Natural killer cell treated with Interleukin-12 subunit alpha and Interleukin-12 subunit beta and Interleukin-15 and Interleukin-18, amount 100 ng/mL, for 72 hours (primary cell): ENCODE data around the gene PTPRT. TPM values are rescaled to one million over a fixed set of nuclear protein-coding genes. Genes with fewer than 3 reads are reported as not detected.

Experiments
- ATAC-seq, 2 donors: fragments of 150-1000 bp; cut with Tn5 transposase in 1 of 2; sonication (Bioruptor Pico), chemical (Tn5 transposase) in 1 of 2; 2 replicates each; pipeline ENCODE4 v1.10.0; 2021
- DNase-seq: peaks from one replicate; pipeline ENCODE4 v3.0.0; 2022; ENCODE audit warnings: low spot score
- H3K27ac Mint-ChIP-seq, 2 donors: 1 replicate in 1 of 2; 2 replicates in 1 of 2; pipeline ENCODE4 v1.8.0; 2022; ENCODE audit warnings: mixed read lengths in 2 of 2, mild to moderate bottlenecking in 1 of 2, moderate library complexity in 1 of 2
- H3K27me3 Mint-ChIP-seq, 2 donors: 1 replicate in 1 of 2; 2 replicates in 1 of 2; pipeline ENCODE4 v1.8.0; 2022; ENCODE audit warnings: mixed read lengths in 2 of 2
- H3K36me3 Mint-ChIP-seq: one replicate; pipeline ENCODE4 v1.8.0; 2022; ENCODE audit warnings: mixed read lengths
- H3K4me1 Mint-ChIP-seq, 2 donors: 1 replicate in 1 of 2; 2 replicates in 1 of 2; pipeline ENCODE4 v1.8.0; 2022; ENCODE audit warnings: low read depth in 2 of 2, mixed read lengths in 2 of 2, mild to moderate bottlenecking in 1 of 2
- H3K4me3 Mint-ChIP-seq: one replicate; pipeline ENCODE4 v1.8.0; 2022; ENCODE audit warnings: mixed read lengths
- H3K9me3 Mint-ChIP-seq: 2 replicates; pipeline ENCODE4 v1.8.0; 2022; ENCODE audit warnings: mixed read lengths
- total RNA-seq, 2 donors: library from RNA; stranded (reverse); gene quantifications; one replicate each; pipeline ENCODE4 v1.2.3, GENCODE V29; 2022

PTPRT gene
- total RNA-seq, 2 donors from 2014 or later = not detected

DNA sequence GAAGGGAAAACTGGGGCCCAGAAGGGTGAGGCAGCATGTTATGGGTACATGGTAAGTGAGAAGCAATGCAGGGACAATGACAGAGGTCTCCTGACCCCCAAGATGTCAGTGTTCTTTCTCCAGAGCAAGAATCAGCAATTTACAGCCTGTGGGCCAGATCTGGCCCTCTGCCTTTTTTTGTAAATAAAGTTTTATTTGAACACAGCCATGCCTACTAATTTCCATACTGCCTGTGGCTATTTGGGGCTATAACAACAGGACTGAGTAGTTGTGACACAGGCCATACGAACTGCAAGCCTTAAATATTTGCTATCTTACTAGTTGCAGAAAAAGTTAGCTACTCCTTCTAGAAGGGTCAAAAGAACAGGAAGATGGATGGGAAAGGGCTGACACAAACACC is 52.5 kb downstream of the PTPRT start:
- no peak for ATAC-seq
- DNase-seq = no peak
- no peaks in the 10 kb centered on the region for H3K36me3 Mint-ChIP-seq
- no peak overlapping the region for H3K4me3 Mint-ChIP-seq
- no peaks in the 10 kb centered on the region for H3K9me3 Mint-ChIP-seq
- peaks cover 0 to 2% of the 10 kb centered on the region in 2 donors for H3K4me1 Mint-ChIP-seq
- H3K27ac Mint-ChIP-seq = no peak overlapping the region
- H3K27me3 Mint-ChIP-seq = peaks cover 8 to 16% of the 10 kb centered on the region in 2 donors

DNA sequence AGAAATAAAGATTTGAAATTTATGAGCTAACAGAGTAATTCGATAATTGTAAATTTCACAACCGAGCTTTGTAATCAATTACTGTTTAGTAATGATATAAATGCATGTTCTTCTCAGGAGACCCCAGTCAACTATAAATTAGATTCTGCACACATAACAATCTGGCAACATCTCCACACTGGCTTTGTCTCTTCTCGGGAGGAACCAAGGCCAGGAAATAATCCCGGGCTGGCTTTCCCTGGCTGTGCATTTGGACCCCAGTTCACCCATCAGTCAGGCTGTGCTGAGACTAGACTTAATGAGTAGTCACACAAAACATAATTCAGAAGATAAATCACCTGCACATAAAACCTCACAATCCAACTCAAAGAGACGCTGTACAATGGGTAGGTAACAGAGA is 65.5 kb downstream of the PTPRT start:
- DNase-seq (no peak), ATAC-seq (no peak)
- Mint-ChIP-seq H3K4me1 (no peaks in the 10 kb centered on the region), H3K27ac (no peak overlapping the region), H3K4me3 (no peak overlapping the region), H3K36me3 (no peaks in the 10 kb centered on the region), H3K27me3 (peaks cover 4 to 5% of the 10 kb centered on the region in 2 donors), H3K9me3 (no peaks in the 10 kb centered on the region)

DNA sequence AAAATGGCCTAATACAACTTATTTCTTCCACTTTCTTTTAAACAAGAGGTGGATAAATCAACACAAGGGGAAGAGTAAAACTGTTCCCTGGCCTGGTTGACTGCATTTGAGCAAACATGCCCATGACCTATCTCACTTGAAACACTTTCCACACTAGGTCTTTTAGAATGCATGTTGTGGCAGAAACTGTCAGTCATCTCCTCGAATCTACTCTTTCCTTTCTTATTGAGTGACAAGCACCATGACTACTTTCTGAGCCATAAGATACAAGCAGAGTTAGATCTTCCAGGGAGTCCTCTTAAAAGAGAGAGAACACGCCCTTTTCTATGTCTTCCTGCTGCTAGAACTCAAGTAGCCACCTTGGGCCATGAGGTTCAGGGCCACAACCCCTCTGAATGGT is 66.5 kb downstream of the PTPRT start:
- Mint-ChIP-seq H3K9me3 (no peaks in the 10 kb centered on the region), H3K27ac (no peak overlapping the region)
- no peak for DNase-seq

DNA sequence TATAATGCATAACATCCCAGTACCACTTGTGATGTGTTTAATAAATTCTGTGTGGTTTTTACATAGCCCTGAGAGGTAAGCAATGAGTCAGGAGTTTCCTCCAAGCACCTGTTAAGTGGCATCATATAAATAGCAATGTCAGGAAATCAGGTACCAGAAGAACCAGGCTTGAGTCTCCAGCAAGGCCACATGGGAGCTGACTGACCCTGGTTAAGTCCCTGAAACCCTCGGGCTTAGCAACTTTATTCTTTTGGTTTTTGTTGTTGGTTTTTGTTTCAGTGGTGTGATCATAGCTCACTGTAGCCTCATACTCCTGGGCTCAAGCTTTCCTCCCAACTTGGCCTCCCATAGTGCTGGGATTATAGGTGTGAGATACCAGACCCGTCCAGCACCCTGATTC is 70.0 kb downstream of the PTPRT start:
- H3K27ac Mint-ChIP-seq = no peak overlapping the region
- no peak for ATAC-seq
- H3K36me3 Mint-ChIP-seq = no peaks in the 10 kb centered on the region
- H3K4me1 Mint-ChIP-seq = no peaks in the 10 kb centered on the region
- no peak overlapping the region for H3K4me3 Mint-ChIP-seq
- no peaks in the 10 kb centered on the region for H3K9me3 Mint-ChIP-seq
- DNase-seq = no peak
- peaks cover 2 to 5% of the 10 kb centered on the region in 2 donors for H3K27me3 Mint-ChIP-seq

More for the DNA sequence above, 66.5 kb downstream of the PTPRT start:
- Mint-ChIP-seq H3K4me1 (no peaks in the 10 kb centered on the region), H3K27me3 (peaks cover 4 to 5% of the 10 kb centered on the region in 2 donors), H3K36me3 (no peaks in the 10 kb centered on the region), H3K4me3 (no peak overlapping the region)
- ATAC-seq = no peak

DNA sequence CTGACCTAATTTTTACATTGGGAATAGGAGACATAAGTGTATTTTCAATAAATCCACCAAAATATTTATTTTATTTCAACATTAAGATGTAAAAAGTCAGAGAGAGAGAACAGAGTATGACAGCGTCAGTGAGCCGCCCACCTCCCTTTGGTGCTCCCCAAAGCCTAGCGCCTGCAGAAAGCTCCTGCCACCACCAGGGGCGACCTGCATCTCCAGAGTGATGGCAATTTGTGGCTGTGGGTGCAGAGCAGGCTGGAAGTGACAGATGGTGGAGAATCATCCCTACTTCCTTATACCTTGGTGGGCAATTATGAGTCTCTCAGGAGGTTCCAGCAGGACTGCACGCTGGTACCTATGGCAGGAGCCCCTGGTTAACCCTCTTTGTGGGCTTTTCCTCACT is 87.3 kb downstream of the PTPRT start:
- DNase-seq = no peak
- H3K27ac Mint-ChIP-seq = no peak overlapping the region
- no peaks in the 10 kb centered on the region for H3K9me3 Mint-ChIP-seq
- H3K27me3 Mint-ChIP-seq = peaks cover 4 to 7% of the 10 kb centered on the region in 2 donors
- no peaks in the 10 kb centered on the region for H3K4me1 Mint-ChIP-seq
- ATAC-seq = no peak
- H3K4me3 Mint-ChIP-seq = no peak overlapping the region
- no peaks in the 10 kb centered on the region for H3K36me3 Mint-ChIP-seq

DNA sequence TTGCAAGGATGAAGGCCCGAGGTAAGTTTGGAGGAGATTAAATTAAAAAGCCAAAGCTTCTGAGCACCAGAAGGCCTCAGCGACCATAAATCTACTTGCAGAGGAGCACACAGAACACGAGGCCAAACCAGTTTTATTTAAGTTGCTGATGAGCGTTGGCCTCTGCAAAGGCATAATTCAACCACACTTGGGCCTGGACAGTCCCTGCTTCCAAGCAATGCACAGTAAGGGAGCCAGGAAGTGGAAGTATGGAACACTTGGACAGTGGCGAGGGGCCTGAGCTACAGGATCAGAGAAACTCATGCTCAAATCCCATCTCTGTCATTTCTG is 92.8 kb downstream of the PTPRT start:
- DNase-seq = no peak
- H3K4me3 Mint-ChIP-seq = no peak overlapping the region
- H3K9me3 Mint-ChIP-seq = peaks cover 3% of the 10 kb centered on the region
- peaks cover 6 to 7% of the 10 kb centered on the region in 2 donors for H3K27me3 Mint-ChIP-seq
- H3K27ac Mint-ChIP-seq = no peak overlapping the region
- H3K4me1 Mint-ChIP-seq = no peaks in the 10 kb centered on the region
- ATAC-seq = no peak
- H3K36me3 Mint-ChIP-seq = no peaks in the 10 kb centered on the region

DNA sequence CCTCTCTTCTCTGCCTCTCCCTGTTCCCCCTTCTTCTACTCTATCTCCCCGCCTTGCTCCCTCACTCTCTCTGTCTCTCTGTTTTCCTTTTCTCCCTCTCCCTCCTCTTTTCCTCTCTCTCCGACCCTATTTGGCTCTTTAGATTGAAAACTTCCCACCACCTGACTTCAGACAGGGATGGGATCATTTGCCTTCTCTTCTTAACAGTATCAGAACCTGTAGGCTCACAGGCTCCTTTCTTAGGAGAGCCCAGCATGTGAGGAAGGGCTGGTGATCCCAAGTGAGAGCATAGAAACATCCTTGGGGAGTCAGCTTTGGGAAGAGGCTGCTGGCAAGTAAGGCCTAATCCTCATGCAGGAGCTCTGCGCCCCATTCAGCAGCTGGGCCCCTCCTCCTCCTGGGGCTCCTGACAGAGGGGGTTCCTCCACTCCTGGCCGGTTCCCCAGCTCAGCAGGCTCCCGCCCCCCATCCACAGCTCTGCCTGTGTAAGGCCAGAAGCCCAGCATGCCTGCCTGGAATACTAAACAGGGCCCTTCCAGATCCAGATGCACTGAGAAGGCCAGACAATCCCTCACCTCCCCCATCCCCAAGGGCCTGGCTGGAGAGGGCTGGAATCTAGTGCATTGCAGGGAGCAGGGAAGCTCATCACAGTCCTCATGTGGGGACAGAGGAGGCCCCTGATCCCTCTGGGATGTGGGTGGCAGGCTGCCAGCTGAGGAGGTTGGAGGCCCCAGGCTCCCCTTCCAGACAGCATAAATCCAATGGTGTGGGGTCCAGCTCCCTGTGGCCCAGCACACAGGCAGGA is 93.4 kb downstream of the PTPRT start:
- Mint-ChIP-seq H3K27me3 (peaks cover 6 to 7% of the 10 kb centered on the region in 2 donors), H3K9me3 (peaks cover 8% of the 10 kb centered on the region), H3K4me1 (no peaks in the 10 kb centered on the region), H3K4me3 (no peak overlapping the region), H3K27ac (no peak overlapping the region), H3K36me3 (no peaks in the 10 kb centered on the region)
- DNase-seq (no peak), ATAC-seq (no peak)

DNA sequence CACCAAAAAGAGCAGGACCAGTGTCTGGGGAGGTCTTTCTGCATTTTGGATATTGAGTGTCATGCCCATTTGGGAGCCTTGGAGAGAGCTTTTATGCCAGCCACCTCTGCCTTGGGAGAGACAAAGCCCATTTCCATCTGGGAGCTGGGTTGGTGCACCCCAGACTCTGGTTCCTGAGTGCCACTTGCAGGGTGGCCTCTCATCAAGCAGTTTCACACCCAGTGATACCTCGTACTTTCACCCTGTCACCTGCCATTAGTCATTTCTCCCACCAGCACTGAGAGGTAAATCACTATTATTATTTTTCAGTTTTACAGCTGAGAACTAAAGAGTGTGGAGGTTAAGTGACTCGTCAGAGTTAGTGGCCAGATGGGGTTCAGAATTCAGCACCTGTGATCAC is 94.7 kb downstream of the PTPRT start:
- Mint-ChIP-seq H3K4me1 (no peaks in the 10 kb centered on the region), H3K27me3 (peaks cover 6 to 7% of the 10 kb centered on the region in 2 donors), H3K9me3 (peaks cover 10% of the 10 kb centered on the region), H3K36me3 (no peaks in the 10 kb centered on the region), H3K4me3 (no peak overlapping the region), H3K27ac (no peak overlapping the region)
- DNase-seq (no peak), ATAC-seq (no peak)

DNA sequence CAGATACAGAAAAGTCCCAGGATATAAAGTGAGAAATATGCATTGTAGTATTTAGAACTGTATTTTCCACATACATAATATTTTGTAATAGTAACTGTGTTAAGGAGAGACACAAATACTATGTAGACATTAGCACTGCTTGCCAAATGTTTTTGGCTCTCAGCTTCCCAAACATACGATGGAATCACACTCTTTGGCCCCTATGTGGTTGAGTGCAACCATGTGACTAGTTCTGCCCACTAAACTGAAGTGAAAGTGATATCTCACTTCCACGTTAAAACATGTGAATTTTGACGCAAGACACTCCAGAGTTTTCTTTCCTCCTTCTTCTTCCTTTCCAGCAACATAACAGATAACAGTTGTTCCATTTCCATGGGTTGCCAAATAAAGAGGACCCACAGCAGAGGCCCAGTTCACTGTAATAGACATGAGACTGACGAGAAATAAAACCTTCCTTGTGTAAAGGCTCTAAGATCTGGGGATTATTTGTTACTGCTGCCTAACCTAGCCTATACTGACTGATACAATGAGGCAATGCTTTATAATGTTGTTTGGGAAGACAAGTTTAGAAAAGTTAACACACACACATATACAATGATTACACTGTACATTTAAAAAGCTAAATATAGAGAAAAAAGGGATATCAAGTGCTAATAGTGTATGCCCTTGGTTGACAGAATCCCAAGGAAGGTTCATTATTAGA is 97.2 kb downstream of the PTPRT start:
- H3K36me3 Mint-ChIP-seq = no peaks in the 10 kb centered on the region
- H3K4me1 Mint-ChIP-seq = no peaks in the 10 kb centered on the region
- H3K27ac Mint-ChIP-seq = no peak overlapping the region
- H3K4me3 Mint-ChIP-seq = no peak overlapping the region
- peaks cover 10% of the 10 kb centered on the region for H3K9me3 Mint-ChIP-seq
- no peak for ATAC-seq
- peaks cover 0 to 5% of the 10 kb centered on the region in 2 donors for H3K27me3 Mint-ChIP-seq
- DNase-seq = no peak

DNA sequence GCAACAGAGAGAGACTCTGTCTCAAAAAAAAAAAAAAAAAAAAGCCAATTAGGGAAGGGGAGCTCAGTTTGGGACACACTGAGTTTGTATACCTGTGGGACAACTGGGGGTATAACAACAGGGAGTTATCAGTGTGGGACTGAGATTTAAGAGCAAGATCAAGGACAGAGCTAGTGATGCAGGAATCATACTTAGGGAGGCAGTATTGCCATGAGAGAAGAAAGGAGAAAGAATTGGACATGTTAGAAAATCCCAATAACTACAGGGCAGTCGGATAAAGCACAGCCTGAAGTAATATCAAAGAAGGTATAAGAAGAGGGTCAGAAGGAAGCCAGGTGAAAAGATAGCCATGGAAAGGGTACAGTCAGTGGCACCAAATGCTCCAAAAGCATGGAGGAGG is 121.2 kb downstream of the PTPRT start:
- H3K36me3 Mint-ChIP-seq = no peaks in the 10 kb centered on the region
- no peaks in the 10 kb centered on the region for H3K4me1 Mint-ChIP-seq
- H3K9me3 Mint-ChIP-seq = peaks cover 9% of the 10 kb centered on the region
- no peak overlapping the region for H3K27ac Mint-ChIP-seq
- no peak overlapping the region for H3K4me3 Mint-ChIP-seq
- ATAC-seq (no peak), DNase-seq (no peak)
- H3K27me3 Mint-ChIP-seq = no peaks in the 10 kb centered on the region

DNA sequence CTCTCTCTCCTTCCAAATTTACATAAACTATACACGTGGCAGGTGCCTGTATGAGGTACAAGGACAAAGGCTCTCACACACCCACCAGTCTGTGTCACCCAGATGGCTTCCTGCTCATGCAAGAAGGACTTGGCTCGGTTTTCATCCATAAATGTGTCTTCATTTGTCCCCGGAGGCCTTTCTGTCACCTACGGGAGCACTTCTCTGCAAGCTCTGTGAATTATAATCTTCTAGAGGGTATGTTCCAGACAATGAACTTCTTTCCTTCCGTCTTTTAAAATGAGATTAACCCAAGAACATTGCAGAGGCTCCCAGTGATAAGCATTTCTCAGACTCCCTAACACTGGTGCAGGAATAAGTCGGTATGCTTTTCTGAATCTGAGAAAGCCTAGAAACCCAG is 123.6 kb downstream of the PTPRT start:
- Mint-ChIP-seq H3K9me3 (peaks cover 9% of the 10 kb centered on the region), H3K27ac (no peak overlapping the region)
- DNase-seq = no peak

DNA sequence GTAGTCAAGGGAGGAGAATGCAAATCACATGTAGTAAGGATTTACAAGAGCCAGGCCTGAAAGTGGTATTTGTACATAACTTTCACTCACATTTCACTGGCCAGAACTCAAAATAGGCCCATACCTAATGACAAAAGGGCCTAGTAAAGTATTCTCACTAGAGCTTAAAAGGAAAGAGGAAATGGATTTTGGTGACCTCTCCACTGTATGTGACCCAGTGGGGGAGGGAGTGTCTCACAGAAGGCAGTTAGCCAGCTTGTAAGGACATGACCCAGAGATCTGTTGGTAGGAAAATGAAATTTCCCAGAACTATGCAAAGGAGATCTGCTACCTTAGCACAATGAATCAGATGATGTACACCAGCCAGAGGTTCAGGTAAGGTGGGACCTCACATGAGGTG is 124.4 kb downstream of the PTPRT start:
- ATAC-seq (no peak), DNase-seq (no peak)
- Mint-ChIP-seq H3K9me3 (peaks cover 9% of the 10 kb centered on the region), H3K4me1 (no peaks in the 10 kb centered on the region), H3K27ac (no peak overlapping the region), H3K4me3 (no peak overlapping the region), H3K27me3 (peaks cover 0 to 3% of the 10 kb centered on the region in 2 donors), H3K36me3 (no peaks in the 10 kb centered on the region)

More for the DNA sequence above, 123.6 kb downstream of the PTPRT start:
- ATAC-seq = no peak
- Mint-ChIP-seq H3K4me1 (no peaks in the 10 kb centered on the region), H3K36me3 (no peaks in the 10 kb centered on the region), H3K4me3 (no peak overlapping the region), H3K27me3 (no peaks in the 10 kb centered on the region)

DNA sequence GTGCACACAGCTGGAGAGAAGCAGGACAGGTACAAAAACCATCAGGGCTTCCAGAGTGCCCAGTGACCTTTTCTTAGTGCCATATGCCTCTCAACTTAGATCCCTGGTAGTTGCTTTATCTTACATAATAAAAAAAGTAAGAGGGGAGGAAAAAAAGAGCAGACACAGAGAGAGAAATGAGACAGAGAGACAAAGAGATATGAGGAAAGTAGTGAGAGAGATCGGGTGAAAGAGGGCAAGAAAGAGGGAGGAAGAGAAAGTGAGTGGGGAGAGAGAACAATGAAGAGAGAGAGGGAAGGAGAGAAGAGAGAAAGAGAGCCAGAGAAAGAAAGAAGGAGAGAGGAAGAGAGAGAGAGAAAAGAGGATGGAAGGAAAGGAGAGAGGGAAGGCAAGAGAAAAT is 131.6 kb downstream of the PTPRT start:
- H3K9me3 Mint-ChIP-seq = no peaks in the 10 kb centered on the region
- ATAC-seq = no peak

DNA sequence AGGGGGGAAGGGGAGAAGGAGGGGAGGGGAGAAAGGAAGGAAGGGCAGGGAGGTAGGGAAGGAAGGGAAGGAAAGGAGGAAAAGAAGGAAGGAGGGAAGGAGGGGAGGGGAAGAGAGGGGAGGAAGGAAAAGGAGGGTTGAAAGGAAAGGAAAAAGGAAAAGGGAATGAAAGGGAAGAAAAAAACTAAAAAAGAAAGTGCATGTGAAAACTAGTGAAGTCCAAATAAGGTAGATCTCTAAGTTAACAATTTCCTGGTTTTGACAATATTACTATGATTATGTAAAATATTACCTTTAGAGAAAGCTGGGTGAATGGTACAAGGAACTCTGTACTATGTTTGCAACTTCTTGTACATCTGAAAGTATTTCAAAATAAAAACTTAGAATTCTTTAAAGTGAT is 132.4 kb downstream of the PTPRT start:
- Mint-ChIP-seq H3K9me3 (no peaks in the 10 kb centered on the region), H3K36me3 (no peaks in the 10 kb centered on the region), H3K4me1 (no peaks in the 10 kb centered on the region), H3K4me3 (no peak overlapping the region), H3K27me3 (peaks cover 2 to 4% of the 10 kb centered on the region in 2 donors), H3K27ac (no peak overlapping the region)
- no peak for DNase-seq
- no peak for ATAC-seq

More for the DNA sequence above, 131.6 kb downstream of the PTPRT start:
- H3K4me3 Mint-ChIP-seq = no peak overlapping the region
- no peak for DNase-seq
- H3K36me3 Mint-ChIP-seq = no peaks in the 10 kb centered on the region
- H3K27ac Mint-ChIP-seq = no peak overlapping the region
- H3K4me1 Mint-ChIP-seq = no peaks in the 10 kb centered on the region
- peaks cover 2 to 4% of the 10 kb centered on the region in 2 donors for H3K27me3 Mint-ChIP-seq
